Measurements from ENCODE around the gene TLE2. TPM values are rescaled to one million over a fixed set of nuclear protein-coding genes. Genes with fewer than 3 reads are reported as not detected.
"Not testable (repeated sequence)": the region's sequence is repeated elsewhere in the genome, so short reads cannot be mapped to it uniquely, and the experiment has no call there.

Gene TLE2
- polyA plus RNA-seq, 4 donors: 28.8 to 52.5 (median 44.5) TPM

GRCh38 chr19:3039125-3039524, 10.0 kb upstream of the TLE2 start:
- no peak for DNase-seq (ENCODE audit: low read depth in 4 of 4, low spot score in 2 of 4)

DNA sequence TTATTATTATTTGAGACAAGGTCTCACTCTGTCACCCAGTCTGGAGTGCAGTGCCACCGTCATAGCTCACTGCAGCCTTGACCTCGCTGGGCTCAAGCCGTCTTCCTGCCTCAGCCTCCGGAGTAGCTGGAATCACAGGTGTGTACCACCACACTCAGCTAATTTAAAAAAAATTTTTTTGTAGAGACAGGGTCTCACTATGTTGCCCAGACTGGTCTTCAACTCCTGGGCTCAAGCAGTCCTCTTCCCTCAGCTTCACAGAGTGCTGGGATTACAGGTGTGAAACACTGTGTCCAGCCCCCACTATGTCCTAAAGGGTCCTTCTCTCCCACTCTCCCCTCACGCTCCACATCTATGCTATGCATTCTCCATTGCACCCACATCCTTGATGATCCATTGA, 9.1 kb upstream of the TLE2 start:
- no peak for DNase-seq (ENCODE audit: low read depth in 4 of 4, low spot score in 2 of 4)

- DNase-seq (ENCODE audit: low read depth in 4 of 4, low spot score in 2 of 4): not testable (repeated sequence)
Observed at GRCh38 chr19:3036977-3037544, 8.0 kb upstream of the TLE2 start.

DNA sequence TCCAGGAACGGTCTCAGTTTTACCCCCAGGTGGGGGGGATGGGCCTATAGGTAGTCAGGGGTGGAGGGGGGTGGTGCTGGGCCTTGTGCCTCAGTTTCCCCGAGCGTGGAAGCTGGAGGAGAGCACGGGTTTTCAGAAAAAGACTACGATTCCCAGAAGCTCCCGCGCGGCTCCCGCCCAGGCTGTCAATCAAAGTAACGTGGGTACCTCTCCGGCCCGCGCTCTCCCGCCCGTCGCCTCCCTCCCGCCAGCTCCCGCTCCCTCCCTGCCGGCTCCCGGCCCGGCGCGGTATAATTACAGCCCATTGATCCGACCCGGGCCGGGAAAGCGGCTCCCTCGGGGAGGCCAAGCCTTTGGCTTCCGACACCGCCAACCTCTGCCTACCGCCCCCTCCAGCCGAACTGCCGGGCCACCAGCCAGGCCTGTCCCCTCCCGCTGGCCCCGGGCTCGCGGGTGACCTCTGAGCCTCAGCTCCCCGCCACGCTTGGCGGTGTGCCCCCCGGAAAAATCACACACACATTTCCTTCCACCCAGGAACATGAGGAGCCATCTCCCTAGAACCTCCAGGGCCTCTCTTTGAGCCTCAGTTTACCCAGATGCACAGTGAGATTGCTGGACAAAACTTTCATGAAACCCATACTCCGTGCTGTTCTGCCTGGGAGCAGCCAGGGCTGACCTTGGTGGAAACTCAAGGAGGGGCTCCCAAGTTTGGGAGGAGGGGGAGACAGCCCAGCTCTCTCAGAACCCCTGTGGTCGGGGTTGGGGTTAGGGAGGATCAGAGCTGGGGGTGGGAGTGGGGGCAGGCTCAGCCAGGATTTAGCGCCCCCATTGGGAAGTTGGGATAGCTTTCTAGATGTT, 7.3 kb upstream of the TLE2 start:
- DNase-seq (ENCODE audit: low read depth in 4 of 4, low spot score in 2 of 4): peak; percentile 87 to 93 (median 90)

GRCh38 chr19:3035542-3036118, 6.5 kb upstream of the TLE2 start:
- peak; percentile 98 to 100 (median 99) for DNase-seq (ENCODE audit: low read depth in 4 of 4, low spot score in 2 of 4)

DNA sequence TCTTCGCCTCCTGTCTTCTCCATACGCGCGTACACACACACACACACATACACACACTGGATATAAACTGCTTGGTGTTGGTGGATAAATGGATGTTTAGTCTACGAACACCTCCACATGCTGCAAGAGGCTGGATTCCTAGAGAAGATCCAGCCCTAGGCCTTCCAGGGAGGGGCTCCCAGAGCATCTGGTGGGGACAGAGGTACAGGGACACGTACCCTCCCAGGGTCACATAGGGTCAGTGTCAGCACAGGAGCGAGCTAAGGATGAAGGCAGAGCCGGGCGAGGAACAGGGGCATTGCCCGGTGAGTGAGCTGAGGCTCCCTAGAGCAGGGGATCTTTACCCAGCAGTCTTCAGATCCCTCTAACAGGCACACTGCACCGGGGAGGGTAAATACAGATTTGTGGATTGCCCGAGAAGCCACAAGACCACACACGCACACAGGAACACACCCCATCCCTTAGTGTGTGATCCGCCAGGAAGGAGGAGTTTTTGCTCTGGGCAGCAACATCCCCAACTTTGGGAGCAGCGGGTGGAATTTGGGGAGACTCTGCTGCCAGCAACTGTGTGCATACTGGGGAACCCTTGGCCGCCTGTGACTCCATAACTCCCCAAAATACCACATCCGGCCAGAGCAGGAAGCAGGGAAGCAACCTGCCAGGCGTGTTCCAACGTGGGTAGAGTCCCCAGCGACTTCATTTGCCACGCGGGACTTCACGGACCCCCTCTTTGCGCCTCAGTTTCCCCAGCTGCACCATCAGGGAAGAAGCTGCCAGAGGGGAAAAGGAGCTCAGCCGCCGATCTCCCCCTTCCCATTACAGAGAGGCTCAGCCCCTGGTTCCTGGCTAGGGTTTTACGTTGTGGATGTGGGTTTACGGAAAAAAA, 5.8 kb upstream of the TLE2 start:
- DNase-seq (ENCODE audit: low read depth in 4 of 4, low spot score in 2 of 4): no peak

DNA sequence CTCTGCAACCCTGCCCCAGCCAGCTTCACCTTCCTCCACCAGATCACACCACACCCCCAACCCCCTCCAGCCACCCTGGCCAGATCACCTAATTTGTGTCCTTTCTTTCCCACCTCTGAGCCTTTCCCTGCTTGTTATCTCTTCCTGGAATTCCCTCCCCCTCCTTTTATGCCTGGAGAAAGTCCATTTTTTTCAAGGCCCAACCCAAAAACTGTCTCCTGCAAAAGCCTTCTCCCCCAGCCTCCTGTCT, 5.3 kb upstream of the TLE2 start:
- DNase-seq (ENCODE audit: low read depth in 4 of 4, low spot score in 2 of 4): no peak

GRCh38 chr19:3033595-3034405, 4.7 kb upstream of the TLE2 start:
- no peak for DNase-seq (ENCODE audit: low read depth in 4 of 4, low spot score in 2 of 4)

DNA sequence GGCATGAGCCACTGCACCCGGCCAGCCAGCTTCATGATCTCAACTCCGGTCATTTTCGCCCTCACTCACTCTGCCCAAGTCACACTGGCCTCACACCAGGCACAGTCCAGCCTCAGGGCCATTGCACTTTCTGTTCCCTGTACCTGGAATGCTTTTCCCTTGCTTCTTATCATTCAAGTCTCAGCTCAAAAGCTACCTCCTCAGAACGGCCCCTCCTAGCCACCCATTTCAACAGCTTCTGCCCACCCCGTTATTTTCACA, 2.5 kb upstream of the TLE2 start:
- DNase-seq (ENCODE audit: low read depth in 4 of 4, low spot score in 2 of 4): no peak

DNA sequence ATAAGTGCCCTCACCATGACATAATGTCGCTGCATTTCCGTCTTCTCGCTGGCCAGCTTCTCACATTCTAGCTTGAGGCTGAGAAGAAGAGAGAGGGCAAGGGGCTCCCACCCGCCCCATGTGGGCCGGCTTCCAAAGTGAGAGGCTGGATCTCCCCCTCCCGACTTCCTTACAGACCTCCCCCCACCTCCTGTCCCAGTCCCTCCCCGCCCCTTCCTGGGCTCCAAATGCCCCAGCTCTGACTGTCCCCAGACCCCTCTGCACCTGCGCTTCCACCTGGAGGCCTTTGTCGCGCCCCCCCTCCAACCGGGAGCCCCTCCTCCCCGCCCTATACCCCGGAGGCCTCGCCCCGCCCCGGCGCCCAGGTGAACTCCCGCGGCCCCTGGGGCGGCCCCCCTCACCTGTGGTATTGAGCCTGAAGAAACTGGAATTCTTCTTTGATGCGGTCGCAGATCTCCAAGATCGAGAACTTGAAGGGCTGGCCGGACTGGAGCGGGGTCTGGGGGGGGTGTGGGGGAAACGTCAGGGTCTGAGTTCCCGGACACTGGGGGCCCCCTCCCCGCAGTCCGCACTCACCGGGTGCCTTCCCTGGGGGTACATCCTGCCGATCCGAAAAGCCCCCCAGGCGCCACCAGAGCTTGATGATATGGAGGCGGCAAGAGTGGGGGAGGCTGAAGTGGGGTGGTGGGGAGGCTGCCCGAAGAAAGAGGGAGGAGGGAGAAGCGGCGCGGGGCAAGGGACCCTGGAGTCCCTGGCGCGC, 595 bp downstream of the TLE2 start:
- no peak for DNase-seq (ENCODE audit: low read depth in 4 of 4, low spot score in 2 of 4)

DNA sequence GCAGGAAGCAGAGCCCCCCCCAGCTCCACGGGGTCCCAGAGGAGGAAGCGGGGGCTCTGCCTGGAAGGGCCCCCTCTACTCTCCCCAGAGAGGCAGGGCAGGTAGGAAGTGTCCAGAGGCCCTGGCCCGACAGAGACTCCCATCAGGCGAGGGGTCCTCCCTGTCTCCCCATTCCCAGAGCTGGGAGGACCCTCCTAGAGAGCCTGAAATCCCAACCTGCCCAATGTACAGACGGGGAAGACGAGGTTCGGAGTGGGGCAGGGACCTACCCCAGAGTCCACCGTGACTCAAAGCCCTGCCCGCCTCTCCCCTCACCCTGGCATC, 1.1 kb downstream of the TLE2 start:
- DNase-seq (ENCODE audit: low read depth in 4 of 4, low spot score in 2 of 4): no peak

GRCh38 chr19:3027292-3027691, 1.8 kb downstream of the TLE2 start:
- DNase-seq (ENCODE audit: low read depth in 4 of 4, low spot score in 2 of 4): no peak

- DNase-seq (ENCODE audit: low read depth in 4 of 4, low spot score in 2 of 4): no peak
Observed at GRCh38 chr19:3026768-3027167, 2.3 kb downstream of the TLE2 start.

- no peak for DNase-seq (ENCODE audit: low read depth in 4 of 4, low spot score in 2 of 4)
Observed at GRCh38 chr19:3025549-3025886, 3.6 kb downstream of the TLE2 start.

GRCh38 chr19:3024870-3025548, 4.1 kb downstream of the TLE2 start:
- no peak for DNase-seq (ENCODE audit: low read depth in 4 of 4, low spot score in 2 of 4)

- DNase-seq (ENCODE audit: low read depth in 4 of 4, low spot score in 2 of 4): no peak
Observed at GRCh38 chr19:3024509-3024869, 4.6 kb downstream of the TLE2 start.

DNA sequence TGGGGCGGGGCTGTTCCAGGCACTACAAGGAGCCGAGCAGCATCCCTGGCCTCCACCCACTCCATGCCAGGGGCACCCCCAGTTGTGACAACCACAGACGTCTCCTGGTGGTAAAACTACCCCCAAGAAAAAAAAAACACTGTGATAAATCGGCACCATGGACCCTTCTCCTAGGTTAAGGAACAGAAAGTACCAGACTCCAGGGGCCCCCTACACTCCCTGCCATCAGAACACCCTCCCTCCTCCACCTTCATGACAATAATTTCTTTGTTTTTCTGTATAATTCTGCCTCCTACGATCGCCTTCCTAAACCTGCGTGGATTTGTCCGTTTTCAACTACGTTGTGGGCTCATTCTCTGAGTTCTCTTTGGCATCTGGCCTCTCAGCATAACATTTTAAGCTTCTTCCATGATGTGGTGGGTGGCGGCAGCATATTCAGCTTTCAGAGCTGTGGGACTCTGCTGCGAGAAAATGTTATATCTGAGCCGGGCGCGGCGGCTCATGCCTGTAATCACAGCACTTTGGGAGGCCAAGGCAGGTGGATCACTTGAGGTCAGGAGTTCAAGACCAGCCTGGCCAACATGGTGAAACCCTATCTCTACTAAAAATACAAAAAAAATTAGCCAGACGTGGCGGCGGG, 8.6 kb downstream of the TLE2 start:
- DNase-seq (ENCODE audit: low read depth in 4 of 4, low spot score in 2 of 4): no peak

- no peak for DNase-seq (ENCODE audit: low read depth in 4 of 4, low spot score in 2 of 4)
Observed at GRCh38 chr19:3019211-3019854, 9.7 kb downstream of the TLE2 start.

DNA sequence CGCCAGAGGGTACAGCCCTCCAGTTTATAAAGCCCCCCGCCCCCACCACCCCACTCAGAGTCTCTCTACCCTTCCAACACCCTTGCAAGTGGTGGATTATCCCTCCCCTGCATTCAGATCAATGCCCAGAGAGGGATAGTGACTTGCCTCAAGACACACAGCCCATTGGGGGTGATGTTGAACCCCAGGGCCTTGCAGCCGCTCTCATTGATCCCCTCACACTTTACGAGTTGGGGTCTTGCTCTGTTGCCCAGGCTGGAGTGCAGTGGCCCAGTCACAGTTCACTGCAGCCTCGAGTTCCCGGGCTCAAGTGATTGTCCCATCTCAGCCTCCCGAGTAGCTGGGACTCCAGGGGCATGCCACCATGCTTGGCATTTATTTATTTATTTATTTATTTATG, 11.2 kb downstream of the TLE2 start:
- DNase-seq (ENCODE audit: low read depth in 4 of 4, low spot score in 2 of 4): no peak

All from left renal cortex interstitium (tissue), 4 donors.